ENCODE data around the gene XDH.

Gene XDH

DNA sequence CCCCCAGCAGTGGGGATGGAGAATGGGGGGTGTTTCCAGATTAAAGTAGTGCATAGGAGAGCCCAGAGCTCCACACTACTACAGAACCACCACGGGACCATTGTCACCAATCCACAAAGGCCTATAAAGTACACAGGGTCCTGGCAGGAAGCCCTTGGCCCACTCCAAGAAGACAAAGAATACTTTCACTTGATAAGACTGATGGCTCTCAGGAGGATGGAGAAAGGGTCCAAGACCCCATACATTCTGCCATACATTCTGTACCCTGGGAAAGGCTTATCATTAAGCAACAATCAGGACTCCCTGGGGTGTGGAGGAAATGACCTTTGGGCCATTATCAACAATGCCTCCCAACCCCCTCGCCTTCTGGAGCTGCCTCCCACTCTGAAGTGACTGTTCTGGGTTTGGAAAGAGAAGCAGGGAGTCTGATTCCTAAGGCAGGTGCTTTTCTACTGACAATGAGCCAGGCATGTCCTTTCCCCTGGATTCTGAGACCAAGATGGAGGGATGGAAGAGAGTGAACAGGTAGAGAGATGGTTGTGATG is 85.4 kb downstream of the XDH start:
- no peak for DNase-seq (ENCODE audit: low read depth in 2 of 2)

DNA sequence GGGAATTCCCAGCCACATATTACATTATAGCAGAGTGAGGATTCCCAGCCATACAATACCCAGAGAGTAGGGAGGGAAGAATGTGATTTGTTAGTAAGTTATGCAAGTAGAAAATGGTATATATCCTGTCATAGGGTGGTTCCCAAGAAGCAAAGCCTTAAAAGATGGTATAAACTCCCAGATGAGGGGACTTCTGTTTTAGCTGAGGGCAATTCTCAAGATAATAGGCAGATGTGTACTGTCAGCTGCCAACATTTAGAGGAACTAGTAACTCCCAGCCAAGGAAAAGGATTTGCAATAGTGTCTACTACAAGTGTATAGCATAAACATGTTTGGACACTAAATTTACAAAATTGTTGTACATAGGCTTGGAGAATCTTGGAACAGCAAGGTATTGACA is 86.5 kb downstream of the XDH start:
- DNase-seq (ENCODE audit: low read depth in 2 of 2) = no peak

DNA sequence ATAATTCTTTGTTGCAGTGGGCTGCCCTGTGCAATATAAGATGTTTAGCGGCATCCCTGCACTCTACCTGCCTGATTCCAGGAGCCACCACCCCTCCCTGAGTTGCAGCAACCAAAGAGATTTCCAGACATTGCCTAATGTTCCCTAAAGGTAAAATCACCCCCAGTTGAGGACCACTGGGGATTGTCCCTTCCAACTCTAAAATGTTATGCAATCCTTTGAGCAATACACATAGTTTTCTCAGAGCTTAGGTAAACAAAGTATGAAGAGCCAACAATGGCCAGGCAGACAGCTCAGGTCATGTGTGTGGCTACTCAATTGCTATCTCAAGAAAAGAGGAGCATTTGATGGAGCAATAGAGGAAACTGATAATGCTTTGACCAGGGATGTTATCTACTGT is 87.0 kb downstream of the XDH start:
- DNase-seq (ENCODE audit: low read depth in 2 of 2) = no peak

DNA sequence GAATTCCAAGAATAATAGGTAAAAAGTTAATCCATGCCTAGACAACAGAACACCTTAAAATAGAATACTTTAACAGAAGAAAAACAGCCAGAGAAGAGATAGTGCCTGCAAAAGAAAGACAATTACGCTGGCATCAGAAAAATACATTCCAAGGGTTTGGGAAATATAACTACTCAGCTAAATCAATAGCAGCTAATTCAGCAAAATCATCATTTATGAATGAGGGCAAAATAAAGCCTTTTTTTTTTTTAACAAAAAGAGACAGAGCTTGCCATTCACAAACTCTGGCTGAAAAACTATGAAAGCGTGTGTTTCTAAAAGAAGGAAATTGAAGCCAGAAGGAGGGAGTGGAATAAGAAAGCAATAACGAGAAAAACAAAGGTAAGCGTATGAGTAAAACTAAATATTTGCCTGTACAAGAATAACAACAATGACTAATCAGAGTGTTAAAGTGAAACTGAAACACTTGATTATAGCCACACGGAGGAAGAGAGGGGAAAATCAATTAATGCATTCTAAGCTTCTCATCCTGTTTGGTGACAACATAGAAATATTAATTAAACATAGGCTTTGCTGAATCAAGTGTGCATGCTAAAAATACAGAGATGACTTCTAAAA is 90.4 kb downstream of the XDH start:
- DNase-seq (ENCODE audit: low read depth in 2 of 2) = no peak

DNA sequence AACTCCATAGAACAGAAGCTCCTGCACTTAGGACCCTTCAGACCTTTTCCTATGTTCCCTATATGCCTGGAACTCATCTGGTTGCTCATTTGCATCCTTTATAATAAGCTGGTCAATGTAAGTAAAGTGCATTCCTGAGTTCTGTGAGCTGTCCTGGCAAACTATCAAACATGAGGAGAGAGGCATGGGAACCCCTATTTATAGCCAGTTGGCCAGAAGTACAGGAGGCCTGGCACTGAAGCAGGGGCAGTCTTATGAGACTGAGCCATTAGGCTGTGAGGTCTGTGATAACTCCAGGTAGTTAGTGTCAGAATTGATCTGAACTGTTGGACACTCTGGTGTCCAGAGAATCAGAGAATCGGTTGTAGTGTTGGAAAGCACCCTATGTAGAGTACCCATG is 92.2 kb downstream of the XDH start:
- DNase-seq (ENCODE audit: low read depth in 2 of 2) = no peak

DNA sequence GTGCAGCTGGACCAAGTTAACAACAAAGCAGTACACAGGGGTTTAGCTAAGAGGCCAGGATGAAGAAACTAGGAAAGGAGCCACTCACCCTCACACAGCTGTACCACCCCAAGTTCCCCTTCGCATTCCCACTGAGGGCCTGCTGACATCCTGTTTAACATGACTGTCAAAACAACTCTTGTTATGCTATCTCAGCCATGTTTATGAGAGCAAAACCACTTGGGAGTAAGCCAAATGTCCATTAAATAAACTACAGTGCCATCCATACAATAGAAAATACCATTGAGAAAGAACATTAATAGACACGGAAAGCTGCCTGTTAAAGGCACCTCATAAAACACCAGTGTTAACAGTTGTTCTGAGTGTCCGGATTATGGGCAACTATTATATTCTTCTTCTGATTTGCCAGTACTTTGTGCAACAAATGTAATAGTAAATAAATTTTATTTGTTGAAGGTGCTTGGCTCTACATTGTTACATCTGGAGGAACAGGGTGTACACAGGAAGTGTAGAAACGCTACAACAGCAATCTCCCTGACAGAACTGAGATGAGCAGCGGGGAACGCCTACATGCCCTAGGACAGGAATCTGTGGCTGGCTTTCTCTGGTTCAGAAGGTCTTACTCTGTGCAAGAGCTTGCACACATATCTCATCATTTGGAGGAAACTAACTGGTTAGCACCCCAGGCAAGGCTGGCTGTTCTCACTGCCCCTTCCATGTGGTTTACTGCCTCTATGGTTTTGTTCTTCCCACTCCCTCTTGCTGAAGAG is 95.0 kb downstream of the XDH start:
- no peak for DNase-seq (ENCODE audit: low read depth in 2 of 2)

DNA sequence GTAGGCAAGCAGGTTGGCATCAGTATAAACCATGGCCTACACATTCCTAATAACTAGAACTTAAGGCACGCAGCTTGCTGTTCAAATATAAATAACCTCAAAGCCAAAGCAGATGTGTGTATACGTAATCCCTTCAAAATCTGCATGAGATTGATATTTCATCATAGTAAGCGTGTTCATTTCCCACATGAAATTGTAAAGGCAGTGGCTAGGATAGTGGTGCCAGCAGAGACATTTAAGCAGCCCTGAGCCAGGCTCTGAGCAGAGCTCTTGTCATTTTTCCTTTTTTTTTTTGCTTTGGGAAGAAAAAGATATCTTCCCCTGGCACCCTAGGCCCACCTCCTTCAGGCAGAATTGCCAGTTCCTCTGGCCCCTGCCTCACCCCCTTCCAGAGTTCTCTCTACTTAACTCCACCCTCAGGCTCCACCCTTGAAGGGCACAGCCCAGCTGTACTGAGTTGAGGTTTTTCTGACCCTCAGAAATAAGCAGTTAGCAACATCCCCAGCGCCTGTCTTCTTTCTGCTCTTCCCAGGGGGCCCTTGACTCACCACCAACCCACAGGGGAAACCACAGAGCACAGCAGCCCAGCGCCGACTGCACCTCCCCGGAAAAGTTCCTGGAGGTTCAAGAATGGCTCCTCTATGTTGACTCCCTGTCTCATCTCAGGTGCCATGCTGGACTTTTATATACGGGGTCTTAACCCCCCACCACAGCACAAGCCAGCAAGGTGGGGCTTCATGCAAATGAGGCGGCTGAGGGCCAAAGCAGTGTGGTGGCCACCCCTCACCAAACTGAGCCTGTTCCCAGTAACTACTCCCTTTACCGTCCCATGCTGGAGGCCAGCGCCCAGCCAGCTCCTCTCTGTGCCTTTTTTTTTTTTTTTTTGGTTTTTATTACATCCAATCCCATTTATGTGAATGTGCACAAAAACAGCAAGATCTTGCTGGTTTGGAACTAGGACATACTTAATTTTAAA is 95.9 kb downstream of the XDH start:
- DNase-seq (ENCODE audit: low read depth in 2 of 2) = no peak

DNA sequence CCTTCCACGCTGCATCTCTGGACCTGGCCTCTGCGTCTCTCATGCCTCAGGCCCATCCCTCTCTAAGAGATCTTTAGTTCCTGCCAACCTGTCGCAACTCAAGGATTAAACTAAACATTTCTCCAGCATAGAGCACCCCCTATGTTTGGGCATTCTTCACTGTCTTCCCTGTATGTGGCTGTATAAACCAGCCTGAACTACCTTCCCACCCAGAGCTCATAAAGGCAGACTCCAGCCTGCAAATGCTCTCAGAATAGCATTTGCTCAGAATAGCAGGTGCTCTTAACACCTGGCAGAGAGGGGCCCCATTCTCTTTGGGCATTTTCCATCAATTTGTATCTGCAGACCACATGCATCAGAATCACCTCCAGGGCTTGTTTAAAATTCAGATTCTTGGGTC is 97.1 kb downstream of the XDH start:
- DNase-seq (ENCODE audit: low read depth in 2 of 2) = no peak

DNA sequence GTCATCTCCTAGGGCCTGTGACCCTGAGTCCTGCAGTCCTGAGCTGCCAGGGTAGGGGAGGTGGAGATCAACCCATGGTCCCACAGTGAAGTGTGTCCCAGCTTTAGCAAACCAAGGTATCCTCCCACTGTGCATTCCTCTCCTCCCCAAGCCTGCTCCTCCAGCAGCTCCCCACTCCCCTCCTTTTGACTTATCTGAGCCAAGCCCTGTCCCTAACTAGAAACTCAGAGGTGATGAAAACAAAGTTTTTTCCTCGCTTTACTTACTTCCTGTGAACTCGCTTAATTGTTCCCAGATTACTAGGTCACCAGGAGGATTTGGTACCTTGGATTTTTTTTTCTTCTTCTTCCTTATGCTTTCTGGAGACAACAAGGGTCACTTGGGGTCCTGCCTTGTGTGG is 99.8 kb downstream of the XDH start:
- DNase-seq (ENCODE audit: low read depth in 2 of 2) = no peak

DNA sequence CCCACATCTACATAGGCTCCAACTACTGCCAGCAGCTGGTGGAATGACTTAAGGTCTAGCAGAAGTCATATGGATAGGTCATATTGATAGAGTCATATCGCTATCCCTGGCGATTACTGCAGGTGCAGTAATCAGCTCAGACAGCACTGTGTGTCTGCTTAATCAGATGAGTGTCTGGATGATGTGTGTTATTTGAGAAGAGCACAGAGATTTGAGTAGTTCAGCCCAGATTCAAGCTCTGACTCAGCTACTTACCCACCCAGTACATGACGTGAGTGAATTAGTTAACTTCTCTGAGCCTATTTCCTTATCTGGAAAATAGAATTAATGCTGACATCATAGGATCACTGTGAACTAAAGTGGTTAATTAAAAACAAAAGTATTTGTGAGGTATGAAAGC is 101.6 kb downstream of the XDH start:
- DNase-seq (ENCODE audit: low read depth in 2 of 2) = no peak

DNA sequence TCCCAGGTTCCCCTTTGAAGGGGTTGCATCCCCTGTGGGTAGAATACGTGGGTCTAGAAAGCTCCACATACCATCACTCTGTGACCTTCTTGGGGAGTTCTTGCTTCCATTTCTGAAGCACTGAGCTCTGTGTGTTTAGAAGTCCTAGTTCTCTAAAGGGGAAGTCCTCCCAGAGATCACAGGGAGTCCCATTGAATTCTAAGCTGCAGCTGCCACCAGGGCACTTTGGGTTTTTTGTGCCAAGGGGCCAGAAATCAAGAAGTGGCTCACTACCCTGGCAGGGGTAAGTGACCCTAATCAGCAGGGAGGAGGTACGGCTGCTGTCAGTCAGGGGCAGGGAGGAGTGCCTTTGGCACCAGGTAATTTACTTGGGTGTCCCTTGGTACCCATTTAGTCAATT is 109.7 kb downstream of the XDH start:
- no peak for DNase-seq (ENCODE audit: low read depth in 2 of 2)

DNA sequence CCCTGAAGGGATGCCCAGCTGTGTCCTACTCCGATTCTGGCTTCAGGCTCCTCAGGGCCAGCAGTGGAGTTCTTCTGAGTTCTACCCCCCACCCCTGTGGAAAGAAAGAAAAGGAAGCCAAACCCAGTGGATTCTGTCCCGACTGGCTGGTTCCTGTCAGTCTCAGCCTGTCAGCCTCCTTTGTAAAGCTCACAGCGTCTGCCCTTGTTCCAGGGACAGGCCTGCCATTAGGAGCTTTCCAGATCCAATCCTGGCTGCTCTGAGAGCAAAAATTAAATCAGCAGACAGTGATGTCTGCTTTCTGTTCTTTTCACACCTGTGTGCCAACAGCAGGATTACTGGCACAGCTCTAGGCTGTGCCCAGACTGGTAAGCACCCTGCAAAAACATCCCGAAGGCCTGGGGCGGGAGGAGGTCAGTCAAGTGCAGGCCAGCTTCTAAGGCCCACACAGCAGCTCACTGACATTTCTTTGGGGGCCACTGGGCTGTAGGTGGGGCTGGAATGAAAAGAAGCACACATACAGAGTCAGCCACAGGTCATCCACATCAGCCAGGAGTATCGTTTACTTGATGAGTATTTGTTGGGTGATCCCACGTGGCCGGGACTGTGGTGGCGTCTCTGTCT is 111.5 kb downstream of the XDH start:
- DNase-seq (ENCODE audit: low read depth in 2 of 2) = no peak

DNA sequence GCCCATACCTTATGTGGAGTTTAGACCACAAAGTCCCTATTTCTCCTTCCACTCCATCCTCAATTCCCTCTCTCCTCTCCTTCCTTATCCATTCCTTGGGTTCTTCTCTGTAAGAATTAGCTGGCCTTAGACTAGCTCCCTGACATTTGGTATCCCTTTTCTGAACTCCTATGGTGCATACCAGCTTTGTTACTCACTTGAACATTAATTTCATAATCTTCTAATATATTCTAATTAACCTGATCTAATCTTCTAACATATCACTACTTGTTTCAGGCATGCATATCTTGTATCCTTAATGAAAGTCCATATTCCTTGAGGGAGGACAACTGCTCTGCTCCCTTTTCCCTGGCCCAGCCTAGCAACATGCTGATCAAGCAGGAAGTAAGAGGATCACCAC is 114.2 kb downstream of the XDH start:
- no peak for DNase-seq (ENCODE audit: low read depth in 2 of 2)

DNA sequence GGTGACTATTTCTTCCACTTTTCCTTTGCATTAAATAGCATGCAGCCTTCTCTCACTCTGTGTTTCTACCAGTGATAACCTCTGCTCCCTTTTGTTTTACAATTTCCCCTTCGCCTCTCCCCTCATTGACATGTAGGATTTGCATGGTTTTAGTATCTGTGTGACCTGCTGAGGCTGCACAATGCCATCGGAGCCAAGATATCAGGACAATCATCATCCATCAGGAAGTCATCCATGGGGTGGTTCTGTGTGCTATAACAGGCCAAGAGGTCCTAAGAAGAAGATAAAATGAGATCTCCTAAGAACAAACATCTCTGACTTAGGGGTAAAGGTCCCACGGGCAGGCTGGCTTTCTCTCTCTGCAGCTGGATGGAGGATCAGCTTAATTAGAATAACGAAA is 115.0 kb downstream of the XDH start:
- DNase-seq (ENCODE audit: low read depth in 2 of 2) = no peak

DNA sequence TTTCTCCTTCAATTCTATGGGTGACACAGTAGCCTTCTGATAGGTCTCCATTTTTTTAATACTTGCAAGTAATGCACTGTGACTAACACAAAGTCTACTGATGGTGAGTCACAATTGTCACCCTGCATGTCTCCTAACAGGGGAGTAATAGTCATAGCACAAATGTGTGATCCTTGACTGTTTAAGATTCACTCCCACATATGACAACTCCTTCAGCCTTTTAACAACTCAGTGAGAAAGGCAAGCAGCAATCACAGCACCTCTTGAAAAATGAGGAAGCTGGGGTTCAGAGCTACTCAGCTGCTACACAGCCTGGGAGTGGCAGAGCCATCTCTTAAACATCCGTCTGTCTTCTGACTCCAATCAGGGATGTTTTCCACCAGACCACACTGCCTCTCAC is 116.8 kb downstream of the XDH start:
- no peak for DNase-seq (ENCODE audit: low read depth in 2 of 2)

DNA sequence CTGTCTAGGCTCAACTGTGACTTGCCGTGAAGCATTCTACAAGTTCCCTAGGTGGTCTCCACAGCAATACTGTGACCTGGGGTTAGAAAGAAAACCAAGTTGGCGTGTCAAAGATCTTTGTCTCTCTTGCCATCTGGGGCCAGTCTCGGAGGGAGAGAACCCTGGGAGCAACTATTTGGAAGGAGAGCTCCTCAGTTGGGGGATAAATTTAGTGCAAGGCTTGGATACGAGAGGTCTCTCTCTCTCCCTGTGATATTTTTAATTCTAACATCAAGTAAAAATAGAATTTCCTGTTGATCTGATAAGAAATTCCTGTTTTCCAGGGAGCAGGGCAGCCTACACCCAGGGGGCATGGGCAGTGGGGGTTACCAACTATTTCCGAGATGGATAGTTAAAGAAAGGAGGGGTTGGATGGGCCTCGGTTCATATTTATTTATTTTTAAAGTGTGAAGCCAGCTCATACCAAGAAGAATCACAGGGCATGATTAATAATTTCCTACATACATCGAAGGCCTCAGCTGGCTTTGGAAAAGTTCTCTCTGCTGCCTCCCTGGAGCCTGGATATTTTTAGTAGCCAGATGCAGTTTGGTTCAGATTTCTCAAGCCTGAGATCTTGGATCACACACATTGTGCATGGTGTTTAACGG is 117.8 kb downstream of the XDH start:
- no peak for DNase-seq (ENCODE audit: low read depth in 2 of 2)

DNA sequence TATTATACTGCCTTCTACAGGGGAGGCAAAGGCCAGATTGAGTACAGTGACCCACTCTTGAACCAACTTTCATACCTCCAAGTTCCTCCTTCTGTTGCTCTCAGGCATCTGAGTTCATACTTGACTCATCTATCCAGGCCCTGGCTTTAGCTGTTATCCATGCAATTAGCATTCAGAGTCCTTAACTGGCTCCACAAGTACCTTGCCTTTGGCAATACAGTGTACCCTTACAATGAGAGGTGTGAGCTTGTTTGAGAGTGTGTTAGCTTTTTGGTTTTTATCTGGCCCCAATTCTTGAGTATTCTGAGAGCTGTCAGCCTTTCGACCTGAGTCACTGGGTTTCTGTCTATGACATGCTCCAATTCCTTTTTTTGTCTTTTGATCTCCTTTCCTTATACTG is 120.3 kb downstream of the XDH start:
- DNase-seq (ENCODE audit: low read depth in 2 of 2) = no peak

DNA sequence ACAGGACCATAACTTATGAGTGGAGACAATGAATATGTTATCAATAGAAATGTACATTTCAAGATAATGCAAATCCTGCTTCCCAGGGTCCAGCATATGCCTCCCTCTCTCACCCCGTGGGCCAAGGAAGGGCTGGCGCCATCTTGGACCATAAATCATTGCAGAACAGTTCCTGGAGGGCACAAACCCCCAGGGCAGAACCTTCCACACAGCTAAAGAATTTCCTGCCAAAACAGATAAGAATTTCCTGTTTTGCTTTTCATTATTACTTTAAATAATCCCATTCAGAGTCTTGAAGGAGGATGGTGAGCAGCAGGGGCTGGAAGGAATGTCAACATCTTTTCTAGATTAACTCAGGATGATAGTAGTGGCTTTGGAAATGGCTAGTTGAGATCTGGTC is 126.9 kb downstream of the XDH start:
- no peak for DNase-seq (ENCODE audit: low read depth in 2 of 2)

DNA sequence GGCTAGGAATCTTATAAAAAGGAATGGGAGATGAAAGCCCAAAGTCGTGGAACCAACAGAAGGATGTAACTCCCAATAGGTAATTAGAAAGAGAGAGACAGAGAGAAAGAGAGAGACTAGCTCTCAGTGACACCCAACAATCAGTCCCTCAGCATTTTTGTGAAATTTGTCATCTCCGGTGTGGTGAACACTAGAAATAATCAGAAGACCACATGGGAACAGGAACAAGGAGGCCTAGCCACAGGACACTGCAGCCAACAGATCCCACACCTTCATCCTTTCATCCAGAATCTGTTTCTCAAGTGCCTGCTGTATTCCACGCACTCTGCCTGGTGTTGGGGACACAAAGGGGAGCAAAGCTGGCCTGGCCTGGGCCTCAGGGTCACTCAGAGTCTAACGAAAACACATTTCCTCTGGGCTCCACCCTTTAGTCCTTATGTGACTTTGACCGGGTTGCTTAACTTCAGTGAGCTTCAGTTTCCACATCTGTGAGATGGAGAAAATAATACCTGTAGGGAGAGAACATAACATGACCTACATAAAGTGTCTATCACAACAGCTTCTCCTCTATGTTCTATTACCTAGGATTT is 127.5 kb downstream of the XDH start:
- DNase-seq (ENCODE audit: low read depth in 2 of 2) = no peak

DNA sequence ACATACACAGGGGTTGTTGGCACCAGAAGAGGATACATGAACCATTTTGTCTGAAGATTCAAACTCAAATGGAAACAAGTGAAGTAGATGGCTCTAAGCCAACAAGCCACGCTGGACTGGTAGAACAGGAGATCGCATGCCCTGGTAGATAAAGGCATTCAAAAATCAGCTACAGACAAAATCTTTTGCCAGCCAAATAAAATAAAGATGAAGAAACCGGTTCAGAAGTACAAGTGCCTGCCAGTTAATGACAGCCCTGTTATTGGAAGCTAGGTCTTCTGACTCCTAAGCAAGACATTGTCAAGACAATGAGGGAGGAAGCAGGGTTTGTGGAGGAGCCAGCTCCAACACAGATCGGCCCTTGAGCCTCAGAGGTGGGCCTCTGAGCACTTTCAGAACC is 128.3 kb downstream of the XDH start:
- DNase-seq (ENCODE audit: low read depth in 2 of 2) = no peak

All from stimulated activated CD8-positive, alpha-beta memory T cell treated with anti-CD3 and anti-CD28 coated beads, Interleukin-7, amount 100 ng/mL, for 1 hour (primary cell).